NCI-H82 treated with DMSO at 0.1 percent for 48 hours (cell line): Measurements from ENCODE around the gene CAPN8.
"Not testable (repeated sequence)": the region's sequence is repeated elsewhere in the genome, so short reads cannot be mapped to it uniquely, and the experiment has no call there.

Experiments used
- DNase-seq: peaks from one replicate; lab custom pipeline; 2025; ENCODE audit not compliant: unreplicated experiment; lab: John Stamatoyannopoulos, UW

Gene CAPN8

GRCh38 chr1:223534677-223535076 lies 130.8 kb downstream of the CAPN8 start:
- no peak for DNase-seq

- no peak for DNase-seq
These were observed 131.8 kb downstream of the CAPN8 start for GRCh38 chr1:223533708-223534107.

DNA sequence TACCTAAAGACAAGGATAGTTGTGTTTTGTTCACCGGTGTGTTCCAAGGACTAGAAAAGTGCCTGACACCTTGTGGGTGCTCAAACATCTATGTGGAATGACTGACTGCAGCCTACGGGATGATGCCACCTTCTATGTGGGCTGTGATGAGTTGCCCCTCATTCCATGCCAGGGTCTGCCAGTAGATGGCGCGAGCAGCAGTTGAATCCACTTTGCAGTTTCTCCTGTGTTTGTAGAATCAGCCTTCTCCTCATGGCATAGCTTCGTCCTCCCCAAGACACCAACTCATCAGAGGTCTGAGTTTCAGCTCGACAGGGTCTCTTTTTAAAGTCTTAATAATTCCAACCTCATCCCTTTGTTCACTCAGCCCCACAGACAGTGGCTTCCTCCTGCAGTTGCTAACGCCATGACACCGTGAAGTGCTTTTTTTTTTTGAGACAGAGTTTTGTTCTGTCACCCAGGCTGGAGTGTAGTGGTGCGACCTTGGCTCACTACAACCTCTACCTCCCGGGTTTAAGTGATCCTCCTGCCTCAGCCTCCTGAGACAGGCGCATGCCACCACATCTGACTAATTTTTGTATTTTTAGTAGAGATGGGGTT lies 133.7 kb downstream of the CAPN8 start:
- peak; percentile 20 for DNase-seq

DNA sequence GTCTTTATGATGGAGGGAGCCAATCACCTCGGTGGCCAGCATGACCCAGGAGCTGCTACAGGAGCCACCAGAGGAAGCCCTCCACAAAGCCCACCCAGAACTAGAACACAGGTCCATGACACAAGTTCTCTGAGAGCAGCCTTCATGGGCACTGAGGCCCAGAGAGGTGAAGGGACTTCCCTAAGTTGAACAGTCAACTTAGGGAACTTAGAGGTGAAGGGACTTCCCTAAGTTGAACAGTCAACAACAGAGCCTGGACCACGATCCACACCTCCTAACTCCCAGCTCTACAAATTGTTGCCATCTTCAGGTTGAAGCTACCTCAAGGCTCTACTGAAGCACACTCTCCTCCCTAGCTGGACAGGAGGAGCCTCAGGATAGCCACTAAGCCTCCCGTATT lies 139.5 kb downstream of the CAPN8 start:
- no peak for DNase-seq

DNA sequence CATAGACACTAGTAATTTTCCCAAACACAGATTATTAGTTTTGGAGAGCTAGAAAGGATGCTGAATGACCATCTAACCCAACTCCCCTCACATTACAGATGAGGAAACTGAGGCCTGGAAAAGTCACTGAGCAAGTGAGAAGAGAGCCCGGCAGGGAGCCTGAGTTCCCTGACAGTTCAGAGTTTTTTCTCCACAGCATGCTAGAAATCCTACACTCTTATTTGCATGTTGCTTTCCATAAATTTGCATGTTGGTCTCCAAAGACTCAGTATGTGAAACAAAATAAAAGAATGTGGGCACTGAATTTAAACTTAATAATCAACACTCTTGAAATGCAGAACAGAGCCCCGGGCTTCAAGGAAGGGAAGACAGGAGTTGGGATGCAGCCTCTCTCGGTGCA lies 140.0 kb downstream of the CAPN8 start:
- no peak for DNase-seq

DNA sequence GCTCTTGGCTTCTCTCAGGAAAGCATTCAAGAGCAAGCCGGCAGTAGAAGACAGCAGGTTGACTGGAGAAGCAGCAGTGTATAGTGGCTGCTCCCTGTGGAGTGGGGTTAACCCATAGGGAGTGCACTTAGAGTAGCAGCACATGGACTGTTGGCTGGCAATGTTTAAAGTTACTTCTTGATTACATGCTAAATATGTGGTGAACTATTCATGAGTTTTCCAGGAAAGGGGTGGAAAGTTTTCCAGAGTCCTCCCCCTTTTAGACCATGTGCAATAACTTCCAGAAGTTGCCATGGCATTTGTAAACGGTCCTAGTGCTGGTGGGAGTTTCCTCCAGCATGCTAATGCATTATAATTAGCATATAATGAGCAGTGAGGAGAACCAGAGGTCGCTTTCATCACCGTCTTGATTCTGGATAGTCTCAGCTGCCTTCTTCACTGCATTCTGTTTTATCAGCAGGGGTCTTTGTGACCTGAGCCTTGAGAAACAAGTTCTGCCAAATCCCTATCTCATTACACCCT lies 140.5 kb downstream of the CAPN8 start:
- no peak for DNase-seq

DNA sequence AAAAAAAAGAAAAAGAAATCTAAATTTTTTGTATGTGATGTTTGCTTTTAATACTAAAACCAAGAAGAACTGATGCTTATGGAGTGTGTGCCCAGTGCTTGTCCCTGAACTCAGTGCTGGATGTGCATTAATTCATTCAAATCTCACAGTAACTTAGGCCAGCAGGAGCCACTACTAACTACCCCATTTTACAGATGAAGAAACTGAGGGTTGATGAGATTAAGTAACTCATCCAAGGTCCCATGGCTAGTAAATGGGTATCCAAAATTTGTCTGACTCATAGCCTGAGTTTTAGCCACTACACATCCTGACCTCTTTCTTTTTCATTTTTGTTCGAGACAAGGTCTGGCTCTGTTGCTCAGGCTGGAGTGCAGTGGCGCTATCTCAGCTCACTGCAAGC lies 144.4 kb downstream of the CAPN8 start:
- DNase-seq: no peak

DNA sequence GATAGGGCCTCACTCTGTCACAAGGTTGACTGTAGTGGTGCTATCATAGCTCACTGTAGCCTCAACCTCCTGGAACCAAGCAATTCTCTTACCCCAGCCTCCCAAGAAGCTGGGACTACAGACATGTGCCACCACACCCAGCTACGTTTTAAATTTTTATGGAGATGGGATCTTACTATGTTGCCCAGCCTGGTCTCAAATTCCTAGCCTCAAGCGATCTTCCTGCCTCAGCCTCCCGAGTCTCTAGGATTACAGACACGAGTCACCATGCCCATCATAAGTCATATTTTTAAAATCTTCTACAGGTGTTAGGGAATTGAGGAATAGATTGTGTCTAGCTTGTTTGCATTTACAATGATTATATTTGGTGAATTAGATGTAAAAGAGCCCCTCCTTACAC lies 145.3 kb downstream of the CAPN8 start:
- DNase-seq: no peak

DNA sequence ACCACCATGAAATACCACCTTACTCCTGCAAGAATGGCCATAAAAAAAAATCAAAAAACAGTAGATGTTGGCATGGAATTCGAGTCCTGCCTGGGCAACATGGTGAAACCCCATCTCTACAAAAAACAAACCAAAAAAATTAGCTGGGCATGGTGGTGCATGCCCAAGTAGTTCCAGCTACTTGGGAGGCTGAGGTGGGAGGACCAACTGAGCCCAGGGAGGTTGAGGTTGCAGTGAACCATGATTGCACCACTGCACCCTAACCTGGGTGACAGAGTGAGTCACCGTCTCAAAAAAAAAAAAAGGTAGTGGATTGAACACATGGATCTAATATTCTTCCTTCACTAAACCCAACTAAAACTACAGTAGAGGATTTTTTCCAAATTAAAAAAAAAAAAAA lies 146.4 kb downstream of the CAPN8 start:
- no peak for DNase-seq

GRCh38 chr1:223518553-223518952 lies 146.9 kb downstream of the CAPN8 start:
- not testable (repeated sequence) for DNase-seq

GRCh38 chr1:223515926-223516325 lies 149.6 kb downstream of the CAPN8 start:
- DNase-seq: no peak

DNA sequence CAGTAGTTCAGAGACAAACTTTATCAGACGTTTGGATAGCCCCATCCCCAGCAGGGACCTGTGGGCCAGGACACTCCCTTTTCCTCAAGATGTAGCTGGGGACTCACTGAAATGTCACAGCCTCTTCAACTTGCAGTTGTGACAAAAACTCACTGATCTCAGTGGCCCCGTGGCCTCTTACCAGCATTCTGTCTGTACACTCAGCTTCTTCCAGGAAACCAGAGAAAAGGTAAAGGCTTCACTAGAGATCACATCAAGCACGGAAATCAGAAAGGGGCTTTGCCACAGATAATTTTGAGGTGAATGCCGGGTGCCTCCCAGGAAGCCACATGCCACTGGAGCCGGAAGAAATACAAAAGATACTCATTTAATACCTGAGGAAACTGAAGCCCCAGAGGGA lies 150.1 kb downstream of the CAPN8 start:
- DNase-seq: no peak

DNA sequence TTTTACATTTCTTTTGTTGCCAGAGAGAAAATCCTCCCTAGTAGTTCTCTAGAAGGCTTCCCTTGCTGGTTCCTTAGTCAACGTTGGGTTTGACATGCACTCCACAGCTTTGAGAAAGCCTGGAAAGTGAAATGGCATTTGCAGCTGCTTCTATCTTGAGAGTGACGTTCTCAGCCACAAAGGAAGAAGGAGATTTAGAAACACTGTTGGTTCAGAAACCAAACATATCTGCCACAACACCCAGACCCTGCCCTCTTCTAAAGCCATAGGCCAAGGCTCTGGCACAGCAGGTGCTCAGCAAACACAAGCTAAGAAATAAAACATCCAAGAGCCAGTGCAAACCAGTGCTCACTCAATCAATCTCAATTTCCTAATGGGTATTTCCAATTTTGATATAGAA lies 150.9 kb downstream of the CAPN8 start:
- DNase-seq: no peak

DNA sequence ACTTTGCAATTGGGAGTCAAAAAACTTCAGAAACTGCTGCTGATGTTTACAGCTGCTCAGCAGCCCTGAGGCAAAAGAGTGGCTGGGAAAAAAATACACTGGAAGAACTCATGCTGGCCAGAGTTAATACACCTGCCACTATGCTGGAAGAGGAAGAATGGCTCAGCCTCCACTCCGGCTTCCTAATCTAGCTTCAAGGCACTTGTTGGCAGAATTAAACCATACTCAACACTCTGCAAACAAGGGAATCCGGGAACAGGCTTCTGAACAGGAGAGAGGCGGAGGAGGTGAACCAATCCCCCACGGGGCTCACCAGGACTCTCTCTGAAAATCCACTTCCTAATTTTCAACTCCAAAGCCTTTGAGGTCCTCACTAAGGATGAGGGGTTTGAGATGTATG lies 152.2 kb downstream of the CAPN8 start:
- no peak for DNase-seq

- DNase-seq: no peak
These were observed 153.4 kb downstream of the CAPN8 start for GRCh38 chr1:223512057-223512456.

GRCh38 chr1:223508796-223509195 lies 156.7 kb downstream of the CAPN8 start:
- peak; percentile 8 for DNase-seq

DNA sequence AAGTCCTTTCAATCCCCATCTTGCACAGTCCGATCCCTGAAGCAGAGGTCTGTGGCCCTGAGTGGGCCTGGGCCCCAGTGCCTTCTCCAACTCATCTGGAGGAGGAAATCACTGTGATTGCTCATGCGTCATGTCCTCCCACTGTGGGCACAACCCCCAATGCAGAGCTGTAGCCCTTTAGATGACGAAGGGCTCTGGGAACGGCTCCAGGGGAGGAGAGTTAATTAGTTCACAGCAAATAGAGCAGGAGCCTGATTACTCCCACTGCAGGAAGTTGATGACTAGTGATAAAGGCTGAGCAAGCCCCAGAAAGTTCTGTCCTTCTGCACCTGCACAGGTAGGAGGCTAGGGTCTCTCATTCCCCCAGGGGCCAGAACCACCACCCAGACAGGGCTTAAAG lies 160.8 kb downstream of the CAPN8 start:
- DNase-seq: no peak

GRCh38 chr1:223503348-223503747 lies 162.2 kb downstream of the CAPN8 start:
- DNase-seq: no peak

GRCh38 chr1:223500560-223501425 lies 164.7 kb downstream of the CAPN8 start:
- DNase-seq: no peak

GRCh38 chr1:223496883-223497282 lies 168.6 kb downstream of the CAPN8 start:
- peak; percentile 91 for DNase-seq

GRCh38 chr1:223494926-223495645 lies 170.4 kb downstream of the CAPN8 start:
- no peak for DNase-seq

GRCh38 chr1:223492044-223492443 lies 173.5 kb downstream of the CAPN8 start:
- DNase-seq: no peak
